Activated naive CD4-positive, alpha-beta T cell treated with anti-CD3 and anti-CD28 coated beads, Interleukin-2, amount 10 ng/mL, durations not matched to agents 7 days and 5 days (primary cell): ENCODE measurements around the gene CPEB3.
"Not testable (repeated sequence)": the region's sequence is repeated elsewhere in the genome, so short reads cannot be mapped to it uniquely, and the experiment has no call there.

Source experiments
- CTCF ChIA-PET: fragments of 350-600 bp; sonication (Branson Sonifier 250); formaldehyde crosslinking; loops from one replicate; lab custom pipeline; 2021; ENCODE audit warnings: antibody characterized with exemption; lab: Charles Lee
- DNase-seq: peaks from one replicate; pipeline ENCODE4 v3.0.0-alpha.2; 2020
- H3K27ac Mint-ChIP-seq: one replicate; pipeline ENCODE4 v1.8.0; 2021; ENCODE audit warnings: mild to moderate bottlenecking, moderate library complexity, mixed read lengths
- H3K27me3 Mint-ChIP-seq: one replicate; pipeline ENCODE4 v1.8.0; 2021; ENCODE audit warnings: mild to moderate bottlenecking, mixed read lengths
- H3K36me3 Mint-ChIP-seq: one replicate; pipeline ENCODE4 v1.8.0; 2021; ENCODE audit warnings: mixed read lengths
- H3K4me1 Mint-ChIP-seq: one replicate; pipeline ENCODE4 v1.8.0; 2021; ENCODE audit warnings: mixed read lengths
- H3K4me3 Mint-ChIP-seq: one replicate; pipeline ENCODE4 v1.8.0; 2021; ENCODE audit warnings: mild to moderate bottlenecking, moderate library complexity, mixed read lengths
- H3K9me3 Mint-ChIP-seq: one replicate; pipeline ENCODE4 v1.8.0; 2021; ENCODE audit warnings: mixed read lengths

Gene CPEB3

GRCh38 chr10:92290837-92291615, at the start of gene CPEB3, which contains the start of gene MARCHF5:
TSS of gene CPEB3 (minus strand) at chr10:92291078. CDS start at chr10:92240350, 50,728 bp downstream.
TSS of gene MARCHF5 (plus strand) at chr10:92291167. CDS start at chr10:92291495, 328 bp downstream.
- Mint-ChIP-seq H3K4me3 (peak within 1 kb of the TSS; percentile 95), H3K27ac (peak within 1 kb of the TSS; percentile 83), H3K4me1 (peaks cover 30% of the 10 kb centered on the region), H3K36me3 (peaks cover 14% of the 10 kb centered on the region), H3K27me3 (peaks cover 4% of the 10 kb centered on the region), H3K9me3 (no peaks in the 10 kb centered on the region)
- peak; percentile 96 for DNase-seq
- CTCF ChIA-PET = interaction anchor here (0.8 to 5.9 kb wide), 4 partner anchors 10 to 300 kb away, joined by 3 to 44 read pairs (median 4); no protein-coding TSS in a partner anchor

GRCh38 chr10:92329927-92330326, 39.0 kb upstream of the CPEB3 start:
- H3K4me3 Mint-ChIP-seq = not testable (repeated sequence)

DNA sequence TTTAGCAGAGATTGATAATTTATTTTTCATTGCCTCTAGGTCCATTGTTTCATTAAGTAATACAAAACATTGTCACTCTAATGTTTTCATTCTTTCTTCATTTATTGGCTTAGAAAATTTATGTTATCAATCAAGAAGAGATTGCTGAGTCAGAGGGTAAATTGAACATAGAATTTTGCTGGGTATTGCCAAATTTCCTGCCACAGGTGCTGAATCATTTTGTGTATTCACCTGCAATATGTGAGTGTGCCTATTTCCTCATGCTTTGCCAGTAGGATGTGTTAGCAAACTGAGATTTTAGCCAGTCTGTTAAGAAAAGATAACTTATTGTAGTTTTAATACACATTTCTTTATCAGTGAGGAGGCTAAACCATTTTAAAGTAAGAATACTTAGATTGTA, 38.1 kb upstream of the CPEB3 start:
- Mint-ChIP-seq H3K27ac (no peak overlapping the region), H3K4me1 (no peaks in the 10 kb centered on the region), H3K36me3 (peaks cover 7% of the 10 kb centered on the region), H3K27me3 (no peaks in the 10 kb centered on the region), H3K9me3 (no peaks in the 10 kb centered on the region), H3K4me3 (no peak overlapping the region)
- no peak for DNase-seq
- CTCF ChIA-PET = no interaction called here

More at GRCh38 chr10:92329927-92330326, 39.0 kb upstream of the CPEB3 start:
- H3K9me3 Mint-ChIP-seq, H3K4me1 Mint-ChIP-seq, DNase-seq, H3K36me3 Mint-ChIP-seq, CTCF ChIA-PET, H3K27ac Mint-ChIP-seq, H3K27me3 Mint-ChIP-seq: not testable (repeated sequence)

- CTCF ChIA-PET = no interaction called here
- H3K9me3 Mint-ChIP-seq = no peaks in the 10 kb centered on the region
These were observed 36.9 kb upstream of the CPEB3 start for GRCh38 chr10:92327445-92328433.

GRCh38 chr10:92323079-92323478, 32.2 kb upstream of the CPEB3 start:
- H3K4me3 Mint-ChIP-seq = no peak overlapping the region
- no peak overlapping the region for H3K27ac Mint-ChIP-seq
- peaks cover 2% of the 10 kb centered on the region for H3K9me3 Mint-ChIP-seq
- H3K27me3 Mint-ChIP-seq = no peaks in the 10 kb centered on the region
- CTCF ChIA-PET = no interaction called here
- peaks cover 2% of the 10 kb centered on the region for H3K4me1 Mint-ChIP-seq
- DNase-seq = no peak
- peaks cover 18% of the 10 kb centered on the region for H3K36me3 Mint-ChIP-seq

More at GRCh38 chr10:92327445-92328433, 36.9 kb upstream of the CPEB3 start:
- H3K4me1 Mint-ChIP-seq = no peaks in the 10 kb centered on the region
- no peaks in the 10 kb centered on the region for H3K27me3 Mint-ChIP-seq
- H3K27ac Mint-ChIP-seq = no peak overlapping the region
- H3K4me3 Mint-ChIP-seq = no peak overlapping the region
- DNase-seq = no peak
- H3K36me3 Mint-ChIP-seq = peaks cover 9% of the 10 kb centered on the region

DNA sequence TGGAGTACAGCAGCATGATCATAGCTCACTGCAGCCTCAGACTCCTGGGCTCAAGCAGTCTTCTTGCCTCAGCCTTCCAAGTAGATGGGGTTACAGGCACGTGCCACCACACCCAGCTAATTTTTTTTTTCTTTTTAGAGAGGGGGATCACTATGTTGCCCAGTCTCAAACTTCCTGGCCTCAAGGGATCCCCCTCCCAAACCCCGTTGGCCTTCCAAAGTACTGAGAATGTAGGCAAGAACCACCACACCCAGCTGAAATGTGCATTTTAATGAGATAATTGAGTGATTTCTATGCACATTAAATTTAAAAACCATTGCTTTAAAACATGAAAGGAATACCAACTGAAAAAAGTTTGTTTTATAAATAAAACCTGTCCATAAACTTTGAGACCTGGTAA, 25.7 kb upstream of the CPEB3 start:
- H3K27me3 Mint-ChIP-seq = no peaks in the 10 kb centered on the region
- DNase-seq = no peak
- no peak overlapping the region for H3K27ac Mint-ChIP-seq
- CTCF ChIA-PET = no interaction called here
- H3K9me3 Mint-ChIP-seq = peaks cover 2% of the 10 kb centered on the region
- H3K4me3 Mint-ChIP-seq = no peak overlapping the region
- peaks cover 39% of the 10 kb centered on the region for H3K36me3 Mint-ChIP-seq
- H3K4me1 Mint-ChIP-seq = no peaks in the 10 kb centered on the region

DNA sequence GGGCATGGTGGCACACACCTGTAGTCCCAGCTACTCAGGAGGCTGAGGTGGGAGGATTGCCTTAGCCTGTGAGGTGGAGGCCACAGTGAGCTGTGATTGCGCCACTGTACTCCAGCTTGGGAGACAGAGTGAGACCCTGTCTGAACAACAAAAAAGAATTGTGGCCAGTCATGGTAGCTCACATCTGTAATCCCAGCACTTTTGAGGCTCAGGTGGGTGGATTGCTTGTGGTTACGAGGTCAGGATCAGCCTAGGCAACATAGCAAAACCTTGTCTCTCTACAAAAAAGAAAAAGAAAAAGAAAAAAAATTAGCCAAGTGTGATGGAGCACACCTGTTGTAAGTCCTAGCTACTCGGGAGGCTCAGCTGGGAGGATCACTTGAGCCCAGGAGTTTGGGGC, 22.9 kb upstream of the CPEB3 start:
- Mint-ChIP-seq H3K4me1 (no peaks in the 10 kb centered on the region), H3K27me3 (no peaks in the 10 kb centered on the region), H3K9me3 (no peaks in the 10 kb centered on the region), H3K4me3 (no peak overlapping the region), H3K27ac (no peak overlapping the region), H3K36me3 (peaks cover 37% of the 10 kb centered on the region)
- no peak for DNase-seq
- CTCF ChIA-PET = no interaction called here

GRCh38 chr10:92309272-92309671, 18.4 kb upstream of the CPEB3 start:
- no peak for DNase-seq
- no peak overlapping the region for H3K27ac Mint-ChIP-seq
- H3K4me1 Mint-ChIP-seq = no peaks in the 10 kb centered on the region
- peaks cover 25% of the 10 kb centered on the region for H3K36me3 Mint-ChIP-seq
- CTCF ChIA-PET = no interaction called here
- H3K9me3 Mint-ChIP-seq = no peaks in the 10 kb centered on the region
- H3K27me3 Mint-ChIP-seq = no peaks in the 10 kb centered on the region
- no peak overlapping the region for H3K4me3 Mint-ChIP-seq

- CTCF ChIA-PET = interaction anchor here (0.7 to 1.2 kb wide), 2 partner anchors 14 to 101 kb away, joined by 3 to 5 read pairs; partner anchors contain the start of genes CPEB3 and MARCHF5
- no peak overlapping the region for H3K4me3 Mint-ChIP-seq
- H3K27ac Mint-ChIP-seq = no peak overlapping the region
- H3K9me3 Mint-ChIP-seq = no peaks in the 10 kb centered on the region
- H3K36me3 Mint-ChIP-seq = peaks cover 5% of the 10 kb centered on the region
- H3K27me3 Mint-ChIP-seq = no peaks in the 10 kb centered on the region
- peaks cover 16% of the 10 kb centered on the region for H3K4me1 Mint-ChIP-seq
- DNase-seq = no peak
These were observed 14.5 kb upstream of the CPEB3 start for GRCh38 chr10:92305133-92306072.

DNA sequence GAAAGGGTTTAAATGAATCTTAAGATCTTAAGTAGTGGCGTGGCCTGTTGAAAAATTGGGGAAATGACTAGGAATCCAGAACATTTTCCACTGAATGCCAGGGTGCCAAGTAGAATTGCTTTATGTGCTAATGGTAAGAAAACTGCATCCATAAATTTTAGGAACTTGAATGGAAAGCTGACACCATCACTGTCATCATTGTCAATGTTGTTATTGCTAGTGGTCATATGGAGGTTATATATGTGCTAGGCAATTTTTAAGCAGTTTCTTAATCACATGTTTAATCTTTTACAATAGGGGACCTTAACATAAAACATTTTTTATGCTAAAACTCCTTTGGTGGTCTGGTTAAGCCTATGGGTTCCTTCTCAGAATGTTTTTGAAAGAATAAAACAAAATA, 13.2 kb upstream of the CPEB3 start:
- peaks cover 7% of the 10 kb centered on the region for H3K36me3 Mint-ChIP-seq
- peaks cover 17% of the 10 kb centered on the region for H3K4me1 Mint-ChIP-seq
- no peaks in the 10 kb centered on the region for H3K27me3 Mint-ChIP-seq
- CTCF ChIA-PET = interaction anchor here (1.2 kb wide), 1 partner anchor 13 kb away, joined by 5 read pairs; the partner anchor contains the start of genes CPEB3 and MARCHF5
- no peak overlapping the region for H3K4me3 Mint-ChIP-seq
- no peaks in the 10 kb centered on the region for H3K9me3 Mint-ChIP-seq
- DNase-seq = no peak
- H3K27ac Mint-ChIP-seq = no peak overlapping the region

- Mint-ChIP-seq H3K4me3 (no peak overlapping the region), H3K27me3 (no peaks in the 10 kb centered on the region), H3K36me3 (peaks cover 9% of the 10 kb centered on the region), H3K27ac (no peak overlapping the region), H3K4me1 (peaks cover 17% of the 10 kb centered on the region), H3K9me3 (no peaks in the 10 kb centered on the region)
- CTCF ChIA-PET = interaction anchor here (0.6 kb wide), 1 partner anchor 348 kb away, joined by 3 read pairs; no protein-coding TSS in a partner anchor
- DNase-seq = no peak
These were observed 12.2 kb upstream of the CPEB3 start for GRCh38 chr10:92303096-92303495.

DNA sequence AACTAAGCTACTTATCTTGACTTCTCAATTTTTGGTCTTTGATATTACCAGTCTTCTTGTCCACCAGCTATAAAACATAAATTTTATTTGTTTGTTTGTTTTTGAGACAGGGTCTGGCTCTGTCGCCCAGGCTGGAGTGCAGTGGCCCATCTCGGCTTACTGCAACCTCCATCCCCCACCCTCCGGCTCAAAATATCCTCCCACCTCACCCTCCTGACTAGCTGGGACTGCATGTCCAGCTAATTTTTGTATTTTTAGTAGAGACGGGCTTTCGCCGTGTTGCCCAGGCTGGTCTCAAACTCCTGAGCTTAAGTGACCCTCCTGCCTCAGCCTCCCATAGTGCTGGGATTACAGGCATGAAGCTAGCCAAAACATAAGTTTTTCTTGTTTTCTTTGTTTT, 7.6 kb upstream of the CPEB3 start:
- no peak overlapping the region for H3K4me3 Mint-ChIP-seq
- peaks cover 21% of the 10 kb centered on the region for H3K36me3 Mint-ChIP-seq
- no peak overlapping the region for H3K27ac Mint-ChIP-seq
- DNase-seq = no peak
- CTCF ChIA-PET = interaction anchor here (1.1 kb wide), 1 partner anchor 8 kb away, joined by 5 read pairs; no protein-coding TSS in a partner anchor
- no peaks in the 10 kb centered on the region for H3K9me3 Mint-ChIP-seq
- H3K27me3 Mint-ChIP-seq = no peaks in the 10 kb centered on the region
- peaks cover 21% of the 10 kb centered on the region for H3K4me1 Mint-ChIP-seq
